Activated T-helper 1 cell treated with anti-CD3 and anti-CD28 coated beads, Interleukin-12 subunit alpha, Interleukin-12 subunit beta, Interleukin-2, Interleukin-4 antibody, amounts not matched to agents 30 ng/mL and 10 ng/mL and 1 ng/mL, durations not matched to agents 14 hours and 24 hours and 36 hours (primary cell): ENCODE data around the gene ITIH5. TPM values are rescaled to one million over a fixed set of nuclear protein-coding genes. Genes with fewer than 3 reads are reported as not detected.

ENCODE experiments used
- DNase-seq: peaks from one replicate; pipeline ENCODE4 v3.0.0; 2021; ENCODE audit warnings: low spot score
- H3K27ac Mint-ChIP-seq: one replicate; pipeline ENCODE4 v1.8.0; 2021; ENCODE audit warnings: mild to moderate bottlenecking, mixed read lengths
- H3K27me3 Mint-ChIP-seq: one replicate; pipeline ENCODE4 v1.8.0; 2022; ENCODE audit warnings: mild to moderate bottlenecking, moderate library complexity, mixed read lengths; ENCODE audit not compliant: insufficient read depth
- H3K36me3 Mint-ChIP-seq: one replicate; pipeline ENCODE4 v1.8.0; 2021; ENCODE audit warnings: low read depth, mixed read lengths
- H3K4me1 Mint-ChIP-seq: one replicate; pipeline ENCODE4 v1.8.0; 2021; ENCODE audit warnings: low read depth, mixed read lengths
- H3K4me3 Mint-ChIP-seq: one replicate; pipeline ENCODE4 v1.8.0; 2021; ENCODE audit warnings: mild to moderate bottlenecking, moderate library complexity, mixed read lengths
- H3K9me3 Mint-ChIP-seq: one replicate; pipeline ENCODE4 v1.8.0; 2021; ENCODE audit warnings: mixed read lengths
- intact Hi-C: fragments of 100-400 bp; cut with micrococcal nuclease; formaldehyde crosslinking; loops from one replicate; pipeline ENCODE4 v1.15.1; 2024
- total RNA-seq: library from RNA; stranded (reverse); gene quantifications from 2 replicates; pipeline ENCODE4 v1.2.3, GENCODE V29; 2022

The ITIH5 gene
- total RNA-seq, 1 donor from 2014 or later, result not detected

GRCh38 chr10:7583626-7584025 lies 83.1 kb downstream of the ITIH5 start:
- Mint-ChIP-seq H3K27me3 (peaks cover 2% of the 10 kb centered on the region), H3K36me3 (no peaks in the 10 kb centered on the region), H3K4me3 (no peak overlapping the region), H3K27ac (no peak overlapping the region), H3K9me3 (no peaks in the 10 kb centered on the region), H3K4me1 (no peaks in the 10 kb centered on the region)
- no peak for DNase-seq
- intact Hi-C loops, result no loop called here

GRCh38 chr10:7580520-7580919 lies 86.2 kb downstream of the ITIH5 start:
- no peaks in the 10 kb centered on the region for H3K4me1 Mint-ChIP-seq
- intact Hi-C loops, result no loop called here
- no peak for DNase-seq

GRCh38 chr10:7579681-7580080 lies 87.1 kb downstream of the ITIH5 start:
- no peak overlapping the region for H3K27ac Mint-ChIP-seq
- H3K27me3 Mint-ChIP-seq, result no peaks in the 10 kb centered on the region
- no peaks in the 10 kb centered on the region for H3K4me1 Mint-ChIP-seq
- H3K4me3 Mint-ChIP-seq, result no peak overlapping the region
- H3K9me3 Mint-ChIP-seq, result no peaks in the 10 kb centered on the region
- no peaks in the 10 kb centered on the region for H3K36me3 Mint-ChIP-seq
- no peak for DNase-seq
- intact Hi-C loops, result no loop called here

More at GRCh38 chr10:7580520-7580919, 86.2 kb downstream of the ITIH5 start:
- Mint-ChIP-seq H3K27ac (no peak overlapping the region), H3K9me3 (no peaks in the 10 kb centered on the region), H3K36me3 (no peaks in the 10 kb centered on the region), H3K27me3 (no peaks in the 10 kb centered on the region), H3K4me3 (no peak overlapping the region)

GRCh38 chr10:7577579-7577978 lies 89.2 kb downstream of the ITIH5 start:
- Mint-ChIP-seq H3K36me3 (no peaks in the 10 kb centered on the region), H3K27me3 (no peaks in the 10 kb centered on the region), H3K4me3 (no peak overlapping the region), H3K9me3 (no peaks in the 10 kb centered on the region), H3K27ac (no peak overlapping the region), H3K4me1 (no peaks in the 10 kb centered on the region)
- intact Hi-C loops, result no loop called here
- no peak for DNase-seq

- H3K27ac Mint-ChIP-seq, result no peak overlapping the region
- no peaks in the 10 kb centered on the region for H3K27me3 Mint-ChIP-seq
- H3K9me3 Mint-ChIP-seq, result no peaks in the 10 kb centered on the region
- DNase-seq, result no peak
- H3K36me3 Mint-ChIP-seq, result no peaks in the 10 kb centered on the region
- H3K4me3 Mint-ChIP-seq, result no peak overlapping the region
- intact Hi-C loops, result no loop called here
- H3K4me1 Mint-ChIP-seq, result no peaks in the 10 kb centered on the region
These were observed 89.6 kb downstream of the ITIH5 start for GRCh38 chr10:7577176-7577575.

- intact Hi-C loops, result no loop called here
- Mint-ChIP-seq H3K27ac (no peak overlapping the region), H3K9me3 (no peaks in the 10 kb centered on the region), H3K36me3 (no peaks in the 10 kb centered on the region), H3K4me3 (no peak overlapping the region), H3K4me1 (no peaks in the 10 kb centered on the region), H3K27me3 (no peaks in the 10 kb centered on the region)
- no peak for DNase-seq
These were observed 90.4 kb downstream of the ITIH5 start for GRCh38 chr10:7576340-7576739.

GRCh38 chr10:7572391-7572790 lies 94.4 kb downstream of the ITIH5 start:
- H3K27ac Mint-ChIP-seq, result no peak overlapping the region
- no peaks in the 10 kb centered on the region for H3K27me3 Mint-ChIP-seq
- no peaks in the 10 kb centered on the region for H3K4me1 Mint-ChIP-seq
- DNase-seq, result no peak
- intact Hi-C loops, result no loop called here
- no peaks in the 10 kb centered on the region for H3K9me3 Mint-ChIP-seq
- no peak overlapping the region for H3K4me3 Mint-ChIP-seq
- no peaks in the 10 kb centered on the region for H3K36me3 Mint-ChIP-seq

- H3K27ac Mint-ChIP-seq, result no peak overlapping the region
These were observed 94.8 kb downstream of the ITIH5 start for GRCh38 chr10:7571981-7572380.

GRCh38 chr10:7567911-7568620 lies 98.7 kb downstream of the ITIH5 start:
- no peaks in the 10 kb centered on the region for H3K27me3 Mint-ChIP-seq
- H3K4me1 Mint-ChIP-seq, result no peaks in the 10 kb centered on the region
- no peaks in the 10 kb centered on the region for H3K9me3 Mint-ChIP-seq
- no peak for DNase-seq
- H3K27ac Mint-ChIP-seq, result no peak overlapping the region
- intact Hi-C loops, result no loop called here
- H3K4me3 Mint-ChIP-seq, result no peak overlapping the region
- H3K36me3 Mint-ChIP-seq, result no peaks in the 10 kb centered on the region

More at GRCh38 chr10:7571981-7572380, 94.8 kb downstream of the ITIH5 start:
- Mint-ChIP-seq H3K4me3 (no peak overlapping the region), H3K36me3 (no peaks in the 10 kb centered on the region), H3K4me1 (no peaks in the 10 kb centered on the region), H3K9me3 (no peaks in the 10 kb centered on the region), H3K27me3 (no peaks in the 10 kb centered on the region)
- DNase-seq, result no peak
- intact Hi-C loops, result no loop called here

- no peaks in the 10 kb centered on the region for H3K27me3 Mint-ChIP-seq
- no peak for DNase-seq
- H3K9me3 Mint-ChIP-seq, result no peaks in the 10 kb centered on the region
- no peaks in the 10 kb centered on the region for H3K36me3 Mint-ChIP-seq
- no peak overlapping the region for H3K4me3 Mint-ChIP-seq
- H3K27ac Mint-ChIP-seq, result no peak overlapping the region
- intact Hi-C loops, result no loop called here
- H3K4me1 Mint-ChIP-seq, result no peaks in the 10 kb centered on the region
These were observed 99.9 kb downstream of the ITIH5 start for GRCh38 chr10:7566891-7567290.

- intact Hi-C loops, result no loop called here
- H3K36me3 Mint-ChIP-seq, result no peaks in the 10 kb centered on the region
- no peaks in the 10 kb centered on the region for H3K4me1 Mint-ChIP-seq
- H3K4me3 Mint-ChIP-seq, result no peak overlapping the region
- H3K27me3 Mint-ChIP-seq, result no peaks in the 10 kb centered on the region
- DNase-seq, result no peak
- no peak overlapping the region for H3K27ac Mint-ChIP-seq
- no peaks in the 10 kb centered on the region for H3K9me3 Mint-ChIP-seq
These were observed 100.9 kb downstream of the ITIH5 start for GRCh38 chr10:7565871-7566270.

GRCh38 chr10:7563770-7564169 lies 103.0 kb downstream of the ITIH5 start:
- intact Hi-C loops, result loop anchor here (5.0 kb wide), 1 partner anchor 709 kb away; no protein-coding TSS in a partner anchor
- no peak for DNase-seq
- Mint-ChIP-seq H3K9me3 (no peaks in the 10 kb centered on the region), H3K4me3 (no peak overlapping the region), H3K27me3 (peaks cover 2% of the 10 kb centered on the region), H3K36me3 (no peaks in the 10 kb centered on the region), H3K4me1 (no peaks in the 10 kb centered on the region), H3K27ac (no peak overlapping the region)

GRCh38 chr10:7563368-7563767 lies 103.4 kb downstream of the ITIH5 start:
- no peaks in the 10 kb centered on the region for H3K4me1 Mint-ChIP-seq
- DNase-seq, result no peak
- intact Hi-C loops, result loop anchor here (5.0 kb wide), 1 partner anchor 709 kb away; no protein-coding TSS in a partner anchor
- H3K9me3 Mint-ChIP-seq, result no peaks in the 10 kb centered on the region
- H3K27me3 Mint-ChIP-seq, result peaks cover 2% of the 10 kb centered on the region
- no peak overlapping the region for H3K4me3 Mint-ChIP-seq
- H3K36me3 Mint-ChIP-seq, result no peaks in the 10 kb centered on the region
- no peak overlapping the region for H3K27ac Mint-ChIP-seq

GRCh38 chr10:7561985-7562384 lies 104.8 kb downstream of the ITIH5 start:
- H3K27ac Mint-ChIP-seq, result no peak overlapping the region
- no peaks in the 10 kb centered on the region for H3K9me3 Mint-ChIP-seq
- no peak for DNase-seq
- no peak overlapping the region for H3K4me3 Mint-ChIP-seq
- intact Hi-C loops, result loop anchor here (5.0 kb wide), 1 partner anchor 710 kb away; no protein-coding TSS in a partner anchor
- H3K27me3 Mint-ChIP-seq, result peaks cover 2% of the 10 kb centered on the region
- no peaks in the 10 kb centered on the region for H3K36me3 Mint-ChIP-seq
- no peaks in the 10 kb centered on the region for H3K4me1 Mint-ChIP-seq
